Caco-2 (cell line): ENCODE measurements around the gene AUTS2. TPM values are rescaled to one million over a fixed set of nuclear protein-coding genes. Genes with fewer than 3 reads are reported as not detected.

Experiments
- BruUV-seq: library from RNA; stranded (reverse); fragments of 400-500 nt; replicated peaks from 2 replicates; lab custom pipeline; 2021; lab: Mats Ljungman, UMichigan
- CTCF ChIA-PET: fragments of 300-600 bp; sonication (Branson Sonifier 250); formaldehyde crosslinking; loops from one replicate; lab custom pipeline; 2022; ENCODE audit warnings: antibody characterized with exemption; lab: Charles Lee
- POLR2A ChIA-PET: fragments of 300-600 bp; sonication (Branson Sonifier 250); formaldehyde crosslinking; loops from one replicate; lab custom pipeline; 2022; ENCODE audit warnings: antibody characterized with exemption; lab: Charles Lee
- DNase-seq, 2 experiments: peaks; one replicate each; pipeline versions ENCODE4 v3.0.0 to v3.0.0-alpha.2; 2020 to 2022
- H3K27me3 ChIP-seq: replicated peaks from 2 replicates; pipeline ENCODE4 v1.6.0; 2011; ENCODE audit warnings: low read length; ENCODE audit not compliant: control insufficient read depth, insufficient read depth
- H3K36me3 ChIP-seq: 2 replicates; pipeline ENCODE4 v1.5.1; 2011; ENCODE audit warnings: low read length; ENCODE audit not compliant: control insufficient read depth, insufficient read depth
- H3K4me1 ChIP-seq: fragments of 250-450 bp; sonication (Bioruptor Pico); 2 replicates; pipeline ENCODE4 v1.5.1; 2020; ENCODE audit warnings: mild to moderate bottlenecking
- H3K4me3 ChIP-seq: 2 replicates; pipeline ENCODE4 v1.5.1; 2011; ENCODE audit warnings: low read depth, mild to moderate bottlenecking, control low read depth, low read length
- H3K9me3 ChIP-seq: fragments of 250-450 bp; sonication (Bioruptor Pico); 2 replicates; pipeline ENCODE4 v1.5.1; 2020; ENCODE audit warnings: mild to moderate bottlenecking, moderate library complexity
- H3K27ac Mint-ChIP-seq: one replicate; pipeline ENCODE4 v1.8.0; 2022; ENCODE audit warnings: mixed read lengths; ENCODE audit not compliant: unreplicated experiment
- H3K27me3 Mint-ChIP-seq: one replicate; pipeline ENCODE4 v1.8.0; 2022; ENCODE audit warnings: mixed read lengths; ENCODE audit not compliant: insufficient read depth, unreplicated experiment
- H3K36me3 Mint-ChIP-seq: one replicate; pipeline ENCODE4 v1.8.0; 2022; ENCODE audit warnings: mild to moderate bottlenecking, mixed read lengths; ENCODE audit not compliant: insufficient read depth, unreplicated experiment
- H3K4me1 Mint-ChIP-seq: one replicate; pipeline ENCODE4 v1.8.0; 2022; ENCODE audit warnings: low read depth, mixed read lengths; ENCODE audit not compliant: unreplicated experiment
- H3K4me3 Mint-ChIP-seq: one replicate; pipeline ENCODE4 v1.8.0; 2022; ENCODE audit warnings: mild to moderate bottlenecking, moderate library complexity, mixed read lengths; ENCODE audit not compliant: unreplicated experiment
- H3K9me3 Mint-ChIP-seq: one replicate; pipeline ENCODE4 v1.8.0; 2022; ENCODE audit warnings: mixed read lengths; ENCODE audit not compliant: unreplicated experiment
- CTCF ChIP-seq, 2 experiments: fragments of 200-600 bp in 1 of 2; IDR thresholded peaks; 1 replicate in 1 of 2; 2 replicates in 1 of 2; pipeline versions ENCODE4 v1.5.1 to v1.8.0; 2011 to 2022; ENCODE audit warnings: antibody characterized with exemption in 1 of 2, control low read depth in 1 of 2, inconsistent platforms in 1 of 2, low read depth in 1 of 2, low read length in 1 of 2, mild to moderate bottlenecking in 1 of 2, moderate library complexity in 1 of 2; ENCODE audit not compliant: insufficient read depth in 1 of 2, severe bottlenecking in 1 of 2, unreplicated experiment in 1 of 2
- intact Hi-C: fragments of 100-400 bp; cut with micrococcal nuclease; formaldehyde crosslinking; loops from one replicate; pipeline ENCODE4 v1.10.0; 2022; ENCODE audit not compliant: unreplicated experiment
- total RNA-seq: library from RNA; stranded (reverse); gene quantifications from 2 replicates; pipeline ENCODE4 v1.2.3, GENCODE V29; 2022

The AUTS2 gene
- total RNA-seq, 1 experiment from 2014 or later, result 37.1 TPM

- Histone ChIP-seq H3K4me1 (no peaks in the 10 kb centered on the region), H3K27me3 (no peaks in the 10 kb centered on the region), H3K4me3 (no peak overlapping the region), H3K36me3 (no peaks in the 10 kb centered on the region), H3K9me3 (no peaks in the 10 kb centered on the region)
- no peak for DNase-seq
- Mint-ChIP-seq H3K27ac (no peak overlapping the region), H3K9me3 (no peaks in the 10 kb centered on the region), H3K4me1 (no peaks in the 10 kb centered on the region), H3K27me3 (no peaks in the 10 kb centered on the region), H3K36me3 (no peaks in the 10 kb centered on the region), H3K4me3 (no peak overlapping the region)
- ChIA-PET POLR2A (no interaction called here), CTCF (no interaction called here)
- no TSS peak for BruUV-seq
- TF ChIP-seq CTCF (IDR thresholded peaks at IDR 0.05; ENCODE audit: insufficient read depth in 1 of 2, low read depth in 1 of 2, low read length in 1 of 2, severe bottlenecking in 1 of 2, unreplicated experiment in 1 of 2), result no peak
- intact Hi-C loops, result no loop called here
Observed at GRCh38 chr7:70645279-70645678, 1047.0 kb downstream of the AUTS2 start.

- POLR2A ChIA-PET, result no interaction called here
Observed at GRCh38 chr7:70645876-70646351, 1047.6 kb downstream of the AUTS2 start.

GRCh38 chr7:70646536-70647248 lies 1048.4 kb downstream of the AUTS2 start:
- no peak for DNase-seq
- H3K9me3 ChIP-seq, result no peaks in the 10 kb centered on the region
- no peaks in the 10 kb centered on the region for H3K36me3 Mint-ChIP-seq
- intact Hi-C loops, result no loop called here
- no peaks in the 10 kb centered on the region for H3K9me3 Mint-ChIP-seq
- POLR2A ChIA-PET, result no interaction called here
- no peak for TF ChIP-seq CTCF (IDR thresholded peaks at IDR 0.05; ENCODE audit: insufficient read depth in 1 of 2, low read depth in 1 of 2, low read length in 1 of 2, severe bottlenecking in 1 of 2, unreplicated experiment in 1 of 2)
- H3K36me3 ChIP-seq, result no peaks in the 10 kb centered on the region
- no peak overlapping the region for H3K27ac Mint-ChIP-seq
- no peaks in the 10 kb centered on the region for H3K4me1 ChIP-seq
- H3K4me3 ChIP-seq, result no peak overlapping the region
- no peak overlapping the region for H3K4me3 Mint-ChIP-seq
- CTCF ChIA-PET, result no interaction called here
- no peaks in the 10 kb centered on the region for H3K4me1 Mint-ChIP-seq
- no TSS peak for BruUV-seq
- no peaks in the 10 kb centered on the region for H3K27me3 Mint-ChIP-seq
- no peaks in the 10 kb centered on the region for H3K27me3 ChIP-seq

More at GRCh38 chr7:70645876-70646351, 1047.6 kb downstream of the AUTS2 start:
- Mint-ChIP-seq H3K27me3 (no peaks in the 10 kb centered on the region), H3K4me1 (no peaks in the 10 kb centered on the region), H3K9me3 (no peaks in the 10 kb centered on the region), H3K4me3 (no peak overlapping the region), H3K27ac (no peak overlapping the region), H3K36me3 (no peaks in the 10 kb centered on the region)
- no TSS peak for BruUV-seq
- Histone ChIP-seq H3K27me3 (no peaks in the 10 kb centered on the region), H3K4me3 (no peak overlapping the region), H3K4me1 (no peaks in the 10 kb centered on the region), H3K36me3 (no peaks in the 10 kb centered on the region), H3K9me3 (no peaks in the 10 kb centered on the region)
- no peak for DNase-seq
- CTCF ChIA-PET, result no interaction called here
- no peak for TF ChIP-seq CTCF (IDR thresholded peaks at IDR 0.05; ENCODE audit: insufficient read depth in 1 of 2, low read depth in 1 of 2, low read length in 1 of 2, severe bottlenecking in 1 of 2, unreplicated experiment in 1 of 2)
- intact Hi-C loops, result no loop called here
